GM18526 (cell line): ENCODE measurements around the gene SHISAL2B.

Experiments
- POLR2A ChIP-seq: IDR thresholded peaks from 3 replicates; pipeline ENCODE4 v1.6.1; 2011; ENCODE audit not compliant: insufficient read length; ENCODE audit errors: extremely low read depth

The SHISAL2B gene

GRCh38 chr5:64690417-64691151, at the start of gene SHISAL2B:
TSS of gene SHISAL2B (plus strand) at chr5:64690503. CDS start at chr5:64690624, 121 bp downstream.
- no peak for TF ChIP-seq POLR2A

- no peak for TF ChIP-seq POLR2A
Observed at GRCh38 chr5:64644831-64645230, 45.5 kb upstream of the SHISAL2B start.

GRCh38 chr5:64646169-64646568, 44.1 kb upstream of the SHISAL2B start:
- no peak for TF ChIP-seq POLR2A

- TF ChIP-seq POLR2A, result no peak
Observed at GRCh38 chr5:64649512-64649911, 40.8 kb upstream of the SHISAL2B start.

- no peak for TF ChIP-seq POLR2A
Observed at GRCh38 chr5:64653766-64654560, 36.3 kb upstream of the SHISAL2B start.

GRCh38 chr5:64654561-64654938, 35.8 kb upstream of the SHISAL2B start:
- no peak for TF ChIP-seq POLR2A

GRCh38 chr5:64655596-64655995, 34.7 kb upstream of the SHISAL2B start:
- no peak for TF ChIP-seq POLR2A

GRCh38 chr5:64659289-64659688, 31.0 kb upstream of the SHISAL2B start:
- no peak for TF ChIP-seq POLR2A

GRCh38 chr5:64665243-64665642, 25.1 kb upstream of the SHISAL2B start:
- TF ChIP-seq POLR2A, result no peak

GRCh38 chr5:64666078-64666477, 24.2 kb upstream of the SHISAL2B start:
- TF ChIP-seq POLR2A, result no peak

- no peak for TF ChIP-seq POLR2A
Observed at GRCh38 chr5:64667068-64667467, 23.2 kb upstream of the SHISAL2B start.

- TF ChIP-seq POLR2A, result no peak
Observed at GRCh38 chr5:64670277-64670676, 20.0 kb upstream of the SHISAL2B start.

GRCh38 chr5:64671678-64672077, 18.6 kb upstream of the SHISAL2B start:
- TF ChIP-seq POLR2A, result no peak

- no peak for TF ChIP-seq POLR2A
Observed at GRCh38 chr5:64678374-64678773, 11.9 kb upstream of the SHISAL2B start.

- TF ChIP-seq POLR2A, result no peak
Observed at GRCh38 chr5:64680289-64680688, 10.0 kb upstream of the SHISAL2B start.

GRCh38 chr5:64682608-64683007, 7.7 kb upstream of the SHISAL2B start:
- TF ChIP-seq POLR2A, result no peak
